Neural cell (in vitro differentiated cells): Measurements from ENCODE around the gene PTPRG. TPM values are rescaled to one million over a fixed set of nuclear protein-coding genes. Genes with fewer than 3 reads are reported as not detected.

Source experiments
- H2AFZ ChIP-seq: fragments of 200-600, 300-800 bp; sonication (generic), shearing (Covaris generic); 2 replicates; pipeline ENCODE4 v1.6.0; 2014; ENCODE audit warnings: low read depth, mild to moderate bottlenecking, antibody characterized with exemption, low read length, moderate library complexity
- H3F3A ChIP-seq: fragments of 200-600 bp; shearing (Covaris generic); 2 replicates; pipeline ENCODE4 v1.6.1; 2016; ENCODE audit warnings: mild to moderate bottlenecking, moderate library complexity, mixed read lengths, antibody characterized with exemption, low read length; ENCODE audit not compliant: insufficient read depth, poor library complexity, severe bottlenecking
- H3K27ac ChIP-seq: fragments of 200-600, 300-800 bp; sonication (generic), shearing (Covaris generic); 2 replicates; pipeline ENCODE4 v1.5.1; 2014; ENCODE audit warnings: mild to moderate bottlenecking, low read length, moderate library complexity
- H3K27me3 ChIP-seq: fragments of 300-800, 200-600 bp; sonication (generic), shearing (Covaris generic); 2 replicates; pipeline ENCODE4 v1.6.0; 2014; ENCODE audit warnings: mild to moderate bottlenecking, low read depth, low read length, moderate library complexity; ENCODE audit not compliant: insufficient read depth
- H3K36me3 ChIP-seq: fragments of 300-800, 200-600 bp; sonication (generic), shearing (Covaris generic); 2 replicates; pipeline ENCODE4 v1.5.1; 2014; ENCODE audit warnings: mild to moderate bottlenecking, antibody characterized with exemption, low read length, moderate library complexity; ENCODE audit not compliant: insufficient read depth
- H3K4me2 ChIP-seq: fragments of 300-800, 200-600 bp; sonication (generic), shearing (Covaris generic); 2 replicates; pipeline ENCODE4 v1.6.0; 2014; ENCODE audit warnings: mild to moderate bottlenecking, low read length
- H3K4me3 ChIP-seq: fragments of 300-800, 200-600 bp; sonication (generic), shearing (Covaris generic); 2 replicates; pipeline ENCODE4 v1.5.1; 2014; ENCODE audit warnings: mild to moderate bottlenecking, low read length, moderate library complexity
- H3K79me2 ChIP-seq: fragments of 200-600 bp; shearing (Covaris generic); replicated peaks from 2 replicates; pipeline ENCODE4 v1.6.0; 2014; ENCODE audit warnings: mild to moderate bottlenecking, low read length, moderate library complexity; ENCODE audit not compliant: insufficient read depth
- H3K9ac ChIP-seq: fragments of 300-800, 200-600 bp; sonication (generic), shearing (Covaris generic); 2 replicates; pipeline ENCODE4 v1.6.1; 2016; ENCODE audit warnings: mild to moderate bottlenecking, low read length, mixed read lengths
- H3K9me2 ChIP-seq: fragments of 200-600 bp; shearing (Covaris generic); 2 replicates; pipeline ENCODE4 v1.6.1; 2016; ENCODE audit warnings: mild to moderate bottlenecking, low read length, mixed read lengths; ENCODE audit not compliant: insufficient read depth
- H3K9me3 ChIP-seq: fragments of 200-600, 300-800 bp; sonication (generic), shearing (Covaris generic); 2 replicates; pipeline ENCODE4 v1.6.1; 2016; ENCODE audit warnings: mild to moderate bottlenecking, mixed run types, low read length, moderate library complexity, mixed read lengths
- H4K20me1 ChIP-seq: fragments of 200-600 bp; shearing (Covaris generic); 2 replicates; pipeline ENCODE4 v1.6.1; 2016; ENCODE audit warnings: mild to moderate bottlenecking, mixed run types; ENCODE audit not compliant: insufficient read depth
- EP300 ChIP-seq: fragments of 450-650 bp; conservative IDR thresholded peaks from 2 replicates; pipeline ENCODE4 v1.6.1; 2014; ENCODE audit warnings: antibody characterized with exemption, mild to moderate bottlenecking, moderate library complexity; ENCODE audit not compliant: poor library complexity, severe bottlenecking
- EZH2 ChIP-seq: fragments of 200-600, 300-800 bp; shearing (Covaris generic), sonication (generic); IDR thresholded peaks from 2 replicates; pipeline ENCODE4 v1.6.1; 2014; ENCODE audit warnings: antibody characterized with exemption, low read length, borderline replicate concordance, mild to moderate bottlenecking; ENCODE audit not compliant: insufficient read depth, poor library complexity, severe bottlenecking
- MXI1 ChIP-seq: fragments of 450-650 bp; conservative IDR thresholded peaks from 2 replicates; pipeline ENCODE4 v1.6.1; 2014; ENCODE audit warnings: antibody characterized with exemption, mild to moderate bottlenecking; ENCODE audit not compliant: poor library complexity, severe bottlenecking
- POLR2AphosphoS5 ChIP-seq: IDR thresholded peaks from 2 replicates; pipeline ENCODE4 v1.6.1; 2012
- RAD21 ChIP-seq: fragments of 450-650 bp; conservative IDR thresholded peaks from 2 replicates; pipeline ENCODE4 v1.6.1; 2014; ENCODE audit warnings: antibody characterized with exemption, mild to moderate bottlenecking, moderate library complexity
- SMC3 ChIP-seq: fragments of 450-650 bp; conservative IDR thresholded peaks from 2 replicates; pipeline ENCODE4 v1.6.1; 2014; ENCODE audit warnings: antibody characterized with exemption, mild to moderate bottlenecking, moderate library complexity; ENCODE audit not compliant: poor library complexity
- TAF1 ChIP-seq: IDR thresholded peaks from 2 replicates; pipeline ENCODE4 v1.6.1; 2012; ENCODE audit warnings: low read depth
- polyA plus RNA-seq: library from polyadenylated mRNA; depleted of rRNA; stranded (reverse); fragments of >200 nt; gene quantifications from 2 replicates; pipeline ENCODE4 v1.2.3, GENCODE V29; 2014
- TF ChIP-seq, protein P1 (sequence below): fragments of 450-650 bp; IDR thresholded peaks from 2 replicates; pipeline ENCODE4 v1.5.1; 2014; ENCODE audit warnings: antibody characterized with exemption, mild to moderate bottlenecking, moderate library complexity; ENCODE audit not compliant: poor library complexity, severe bottlenecking
- TF ChIP-seq, protein P2 (sequence below): IDR thresholded peaks from 2 replicates; pipeline ENCODE4 v1.6.1; 2012; ENCODE audit warnings: borderline replicate concordance

The PTPRG gene
- polyA plus RNA-seq, 1 donor from 2014 or later, result 33.1 TPM

DNA sequence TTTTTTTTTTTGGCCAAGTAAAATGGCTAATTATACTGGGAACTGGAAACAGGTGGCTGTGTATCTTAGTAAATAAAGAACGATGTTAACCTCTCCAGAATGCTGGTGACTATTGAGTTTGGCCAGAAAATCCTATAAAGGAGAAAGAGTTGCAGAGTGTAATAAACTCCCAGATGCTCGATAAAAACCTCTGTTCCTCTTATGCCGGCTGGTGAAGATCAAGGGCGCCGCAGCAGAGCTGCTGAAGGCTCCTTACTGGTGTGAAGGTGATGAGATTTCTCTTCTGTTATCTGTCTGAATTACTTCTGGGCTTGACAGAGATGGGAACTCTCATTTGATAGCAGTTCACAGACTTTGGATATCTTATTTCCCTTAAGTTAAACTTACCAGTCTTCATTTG, 104.6 kb downstream of the PTPRG start:
- H3K4me2 ChIP-seq, result no peak overlapping the region
- no peak overlapping the region for H3K27ac ChIP-seq
- H2AFZ ChIP-seq, result no peak overlapping the region
- H3F3A ChIP-seq, result no peaks in the 10 kb centered on the region
- no peak overlapping the region for H3K9ac ChIP-seq
- H3K27me3 ChIP-seq, result no peaks in the 10 kb centered on the region
- TF ChIP-seq, protein P1, sequence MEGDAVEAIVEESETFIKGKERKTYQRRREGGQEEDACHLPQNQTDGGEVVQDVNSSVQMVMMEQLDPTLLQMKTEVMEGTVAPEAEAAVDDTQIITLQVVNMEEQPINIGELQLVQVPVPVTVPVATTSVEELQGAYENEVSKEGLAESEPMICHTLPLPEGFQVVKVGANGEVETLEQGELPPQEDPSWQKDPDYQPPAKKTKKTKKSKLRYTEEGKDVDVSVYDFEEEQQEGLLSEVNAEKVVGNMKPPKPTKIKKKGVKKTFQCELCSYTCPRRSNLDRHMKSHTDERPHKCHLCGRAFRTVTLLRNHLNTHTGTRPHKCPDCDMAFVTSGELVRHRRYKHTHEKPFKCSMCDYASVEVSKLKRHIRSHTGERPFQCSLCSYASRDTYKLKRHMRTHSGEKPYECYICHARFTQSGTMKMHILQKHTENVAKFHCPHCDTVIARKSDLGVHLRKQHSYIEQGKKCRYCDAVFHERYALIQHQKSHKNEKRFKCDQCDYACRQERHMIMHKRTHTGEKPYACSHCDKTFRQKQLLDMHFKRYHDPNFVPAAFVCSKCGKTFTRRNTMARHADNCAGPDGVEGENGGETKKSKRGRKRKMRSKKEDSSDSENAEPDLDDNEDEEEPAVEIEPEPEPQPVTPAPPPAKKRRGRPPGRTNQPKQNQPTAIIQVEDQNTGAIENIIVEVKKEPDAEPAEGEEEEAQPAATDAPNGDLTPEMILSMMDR, result no peak
- no peak overlapping the region for H3K4me3 ChIP-seq
- H3K9me3 ChIP-seq, result no peaks in the 10 kb centered on the region
- H4K20me1 ChIP-seq, result no peaks in the 10 kb centered on the region
- no peaks in the 10 kb centered on the region for H3K9me2 ChIP-seq
- H3K36me3 ChIP-seq, result no peaks in the 10 kb centered on the region
- peaks cover 6% of the 10 kb centered on the region for H3K79me2 ChIP-seq

DNA sequence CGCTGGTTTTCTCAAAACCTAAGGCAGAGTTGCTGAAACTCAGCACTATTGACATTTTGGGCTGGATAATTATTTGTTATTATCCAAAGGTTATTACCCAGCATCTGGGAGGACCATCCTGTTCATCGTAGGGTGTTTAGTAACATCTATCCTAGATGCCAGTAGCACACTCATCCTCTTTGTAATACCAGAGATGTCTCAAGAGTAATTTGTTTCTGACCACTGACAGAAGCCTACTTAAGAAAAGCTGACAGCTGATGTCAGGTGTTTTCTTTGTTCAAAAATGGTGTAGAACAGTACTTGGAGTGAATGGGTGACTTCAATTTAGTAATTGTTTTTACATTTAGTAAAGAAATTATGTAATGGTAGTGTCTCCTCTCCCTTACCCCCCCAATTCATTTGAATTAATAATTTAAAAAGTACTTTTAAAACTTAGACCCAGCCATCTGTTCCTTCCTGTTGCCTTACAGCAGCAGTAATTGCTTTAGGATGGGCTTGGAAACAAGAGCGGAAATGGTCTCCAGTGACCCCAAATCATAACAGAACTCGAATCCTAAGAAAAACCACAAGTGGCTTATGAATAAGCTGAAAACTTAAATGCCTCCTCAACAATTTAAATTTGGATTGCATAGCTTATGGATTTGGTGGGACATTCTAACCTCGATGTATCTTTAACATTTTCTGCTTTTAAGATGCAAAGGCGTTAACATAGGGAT, 105.4 kb downstream of the PTPRG start:
- Histone ChIP-seq H3K79me2 (peaks cover 6% of the 10 kb centered on the region), H4K20me1 (no peaks in the 10 kb centered on the region), H3K9me2 (no peaks in the 10 kb centered on the region)

More for the DNA sequence above, 105.4 kb downstream of the PTPRG start:
- TF ChIP-seq, protein P2, sequence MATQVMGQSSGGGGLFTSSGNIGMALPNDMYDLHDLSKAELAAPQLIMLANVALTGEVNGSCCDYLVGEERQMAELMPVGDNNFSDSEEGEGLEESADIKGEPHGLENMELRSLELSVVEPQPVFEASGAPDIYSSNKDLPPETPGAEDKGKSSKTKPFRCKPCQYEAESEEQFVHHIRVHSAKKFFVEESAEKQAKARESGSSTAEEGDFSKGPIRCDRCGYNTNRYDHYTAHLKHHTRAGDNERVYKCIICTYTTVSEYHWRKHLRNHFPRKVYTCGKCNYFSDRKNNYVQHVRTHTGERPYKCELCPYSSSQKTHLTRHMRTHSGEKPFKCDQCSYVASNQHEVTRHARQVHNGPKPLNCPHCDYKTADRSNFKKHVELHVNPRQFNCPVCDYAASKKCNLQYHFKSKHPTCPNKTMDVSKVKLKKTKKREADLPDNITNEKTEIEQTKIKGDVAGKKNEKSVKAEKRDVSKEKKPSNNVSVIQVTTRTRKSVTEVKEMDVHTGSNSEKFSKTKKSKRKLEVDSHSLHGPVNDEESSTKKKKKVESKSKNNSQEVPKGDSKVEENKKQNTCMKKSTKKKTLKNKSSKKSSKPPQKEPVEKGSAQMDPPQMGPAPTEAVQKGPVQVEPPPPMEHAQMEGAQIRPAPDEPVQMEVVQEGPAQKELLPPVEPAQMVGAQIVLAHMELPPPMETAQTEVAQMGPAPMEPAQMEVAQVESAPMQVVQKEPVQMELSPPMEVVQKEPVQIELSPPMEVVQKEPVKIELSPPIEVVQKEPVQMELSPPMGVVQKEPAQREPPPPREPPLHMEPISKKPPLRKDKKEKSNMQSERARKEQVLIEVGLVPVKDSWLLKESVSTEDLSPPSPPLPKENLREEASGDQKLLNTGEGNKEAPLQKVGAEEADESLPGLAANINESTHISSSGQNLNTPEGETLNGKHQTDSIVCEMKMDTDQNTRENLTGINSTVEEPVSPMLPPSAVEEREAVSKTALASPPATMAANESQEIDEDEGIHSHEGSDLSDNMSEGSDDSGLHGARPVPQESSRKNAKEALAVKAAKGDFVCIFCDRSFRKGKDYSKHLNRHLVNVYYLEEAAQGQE, result no peak
- TF ChIP-seq SMC3 (no peak), MXI1 (no peak), EP300 (no peak), POLR2AphosphoS5 (no peak), EZH2 (no peak), RAD21 (no peak), TAF1 (no peak)
- TF ChIP-seq, protein P1, result no peak
- Histone ChIP-seq H3K27ac (no peak overlapping the region), H2AFZ (no peak overlapping the region), H3F3A (no peaks in the 10 kb centered on the region), H3K4me3 (no peak overlapping the region), H3K4me2 (no peak overlapping the region), H3K27me3 (no peaks in the 10 kb centered on the region), H3K36me3 (no peaks in the 10 kb centered on the region), H3K9me3 (no peaks in the 10 kb centered on the region), H3K9ac (no peak overlapping the region)
